HG02642 (cell line): ENCODE data around the gene HS6ST2.
A peak's percentile ranks its signal among the peaks of the same experiment; 100 is the strongest.

ENCODE experiments used
- ATAC-seq: cut with Tn5 transposase; IDR thresholded peaks from one replicate; pipeline ENCODE4 v1.9.1; 2021; ENCODE audit warnings: mild to moderate bottlenecking; ENCODE audit not compliant: unreplicated experiment, poor library complexity

The HS6ST2 gene

GRCh38 chrX:132855780-132856341 lies 102.6 kb downstream of the HS6ST2 start:
- ATAC-seq = no peak

GRCh38 chrX:132853040-132853439 lies 105.4 kb downstream of the HS6ST2 start:
- no peak for ATAC-seq

- ATAC-seq = no peak
Measured at GRCh38 chrX:132848296-132848970, 110.0 kb downstream of the HS6ST2 start.

- ATAC-seq = no peak
Measured at GRCh38 chrX:132843363-132843762, 115.1 kb downstream of the HS6ST2 start.

GRCh38 chrX:132842460-132843238 lies 115.8 kb downstream of the HS6ST2 start:
- no peak for ATAC-seq

GRCh38 chrX:132837967-132838366 lies 120.5 kb downstream of the HS6ST2 start:
- ATAC-seq = no peak

GRCh38 chrX:132837126-132837525 lies 121.3 kb downstream of the HS6ST2 start:
- no peak for ATAC-seq

GRCh38 chrX:132836471-132836870 lies 122.0 kb downstream of the HS6ST2 start:
- no peak for ATAC-seq

GRCh38 chrX:132834741-132835140 lies 123.7 kb downstream of the HS6ST2 start:
- no peak for ATAC-seq

- no peak for ATAC-seq
Measured at GRCh38 chrX:132834109-132834508, 124.3 kb downstream of the HS6ST2 start.

- ATAC-seq = no peak
Measured at GRCh38 chrX:132833373-132833772, 125.1 kb downstream of the HS6ST2 start.

- ATAC-seq = no peak
Measured at GRCh38 chrX:132831336-132831973, 127.0 kb downstream of the HS6ST2 start.

GRCh38 chrX:132822634-132823012 lies 135.8 kb downstream of the HS6ST2 start:
- ATAC-seq = peak; percentile 54

- no peak for ATAC-seq
Measured at GRCh38 chrX:132821974-132822633, 136.3 kb downstream of the HS6ST2 start.

GRCh38 chrX:132820675-132821074 lies 137.8 kb downstream of the HS6ST2 start:
- no peak for ATAC-seq

GRCh38 chrX:132819711-132820264 lies 138.6 kb downstream of the HS6ST2 start:
- ATAC-seq = no peak

- no peak for ATAC-seq
Measured at GRCh38 chrX:132818638-132819037, 139.8 kb downstream of the HS6ST2 start.

- ATAC-seq = no peak
Measured at GRCh38 chrX:132815643-132816042, 142.8 kb downstream of the HS6ST2 start.

GRCh38 chrX:132810964-132811712 lies 147.3 kb downstream of the HS6ST2 start:
- ATAC-seq = no peak

- ATAC-seq = no peak
Measured at GRCh38 chrX:132810488-132810887, 147.9 kb downstream of the HS6ST2 start.
